OCI-M1 (cell line): ENCODE results near the gene PTPRD.

Source experiments
- DNase-seq: peaks from one replicate; lab custom pipeline; 2025; lab: John Stamatoyannopoulos, UW

Gene PTPRD

GRCh38 chr9:8904771-8905515, 1707.9 kb downstream of the PTPRD start:
- DNase-seq: no peak

DNA sequence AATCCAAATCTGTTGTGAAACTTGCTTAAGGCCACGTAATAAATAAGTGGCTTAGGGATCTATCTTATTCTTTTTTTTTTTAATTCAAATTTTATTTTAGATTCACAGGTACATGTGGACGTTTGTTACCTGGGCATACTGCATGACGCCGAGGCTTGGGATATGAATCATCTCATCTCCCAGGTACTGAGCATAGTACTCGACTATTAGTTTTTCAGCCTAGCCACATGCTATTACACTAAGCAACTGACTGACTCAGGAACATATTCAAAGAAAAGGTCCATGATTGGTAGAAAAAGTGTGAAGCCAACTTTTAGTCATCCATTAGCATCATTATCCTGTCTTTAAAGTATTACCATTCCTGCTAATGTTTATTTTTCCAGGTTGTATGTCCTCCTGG, 1709.7 kb downstream of the PTPRD start:
- no peak for DNase-seq

DNA sequence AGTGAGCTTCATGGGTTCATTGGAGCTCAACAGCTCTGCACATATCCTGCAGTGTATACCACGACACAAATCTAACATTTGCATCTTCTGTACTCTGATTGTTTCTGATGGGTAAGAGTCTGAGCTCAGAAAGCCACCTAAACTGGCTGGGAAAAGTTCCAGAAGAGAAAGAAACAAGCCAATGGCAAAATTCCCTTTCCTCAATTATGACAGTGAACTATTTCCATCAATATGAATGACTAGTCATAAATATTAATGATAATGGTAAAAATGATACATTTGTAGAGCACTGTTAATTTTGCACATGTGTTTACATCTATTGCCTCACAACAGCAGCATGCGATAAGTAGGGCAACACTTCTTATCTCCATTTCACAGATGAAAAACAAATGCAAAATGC, 1711.7 kb downstream of the PTPRD start:
- DNase-seq: no peak

DNA sequence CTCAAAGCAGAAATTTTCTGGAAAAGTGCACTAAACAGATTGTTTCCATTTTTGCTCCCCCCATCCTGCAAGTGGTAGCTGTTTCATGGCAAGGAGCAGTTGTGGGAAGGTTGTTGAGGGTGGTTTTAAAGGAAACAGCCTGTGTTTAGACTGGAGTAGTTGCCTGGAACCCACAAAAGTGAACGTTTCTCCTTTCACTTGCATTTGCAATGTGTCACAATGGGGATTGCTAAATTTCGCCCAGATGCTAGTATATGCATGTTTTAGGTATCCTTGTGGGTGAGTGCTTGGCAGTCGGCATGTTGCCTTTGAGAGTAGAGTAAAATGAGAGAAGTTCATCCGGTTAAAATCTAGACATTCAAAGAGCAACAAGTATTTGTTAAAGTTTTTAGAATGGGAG, 1713.3 kb downstream of the PTPRD start:
- DNase-seq: no peak

DNA sequence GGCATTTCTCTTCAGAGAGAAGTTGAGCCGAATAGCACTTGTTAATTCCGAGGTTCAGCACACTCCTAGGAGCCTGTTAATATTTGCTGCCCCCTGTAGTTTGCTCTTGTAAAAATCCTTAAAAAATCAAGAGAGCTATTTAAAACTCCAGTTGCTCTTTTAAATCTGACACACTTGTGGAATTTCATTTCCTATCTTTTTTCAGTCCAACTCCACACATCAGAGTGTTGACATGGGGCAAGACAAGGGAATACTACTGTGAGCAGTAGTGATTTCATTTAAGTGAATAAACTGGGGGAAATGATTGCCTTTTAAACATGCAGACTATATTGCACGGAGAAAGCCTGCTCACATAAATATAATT, 1717.0 kb downstream of the PTPRD start:
- DNase-seq: peak; percentile 100

DNA sequence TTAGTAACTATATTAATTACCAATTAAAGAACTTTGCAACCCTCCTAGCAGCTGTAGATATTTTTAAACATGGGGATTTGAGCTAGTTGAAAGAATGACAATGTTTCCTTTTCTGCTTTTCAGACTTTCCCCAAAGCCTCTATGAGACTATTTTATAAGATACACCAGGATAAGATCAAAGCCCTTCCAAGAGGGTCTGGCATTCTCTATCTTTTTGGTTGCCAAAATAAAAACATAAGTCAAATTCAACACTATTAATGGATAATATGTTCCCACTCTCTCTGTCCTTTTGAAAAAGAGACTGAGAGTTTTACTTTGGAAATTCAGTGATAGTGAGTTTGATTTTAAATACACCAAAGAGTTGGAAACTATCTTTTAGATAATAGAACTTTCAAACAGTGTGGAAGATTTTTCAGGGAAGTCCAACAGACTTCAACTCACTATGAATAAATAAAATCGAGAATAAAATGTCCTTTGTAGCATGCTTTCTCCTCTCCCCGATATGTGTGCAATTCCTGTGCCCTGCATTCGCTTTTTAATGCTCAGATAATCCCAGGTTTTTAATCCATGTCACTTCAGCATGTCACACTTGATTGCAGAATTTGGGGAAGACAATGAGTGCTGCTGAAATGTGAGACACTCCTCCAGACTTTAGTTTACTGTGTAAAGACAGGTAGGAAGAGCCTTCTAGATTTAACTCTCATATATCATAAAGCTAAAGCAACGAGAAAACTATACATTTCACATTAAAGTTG, 1717.5 kb downstream of the PTPRD start:
- DNase-seq: no peak

GRCh38 chr9:8890695-8891094, 1722.1 kb downstream of the PTPRD start:
- peak; percentile 85 for DNase-seq

DNA sequence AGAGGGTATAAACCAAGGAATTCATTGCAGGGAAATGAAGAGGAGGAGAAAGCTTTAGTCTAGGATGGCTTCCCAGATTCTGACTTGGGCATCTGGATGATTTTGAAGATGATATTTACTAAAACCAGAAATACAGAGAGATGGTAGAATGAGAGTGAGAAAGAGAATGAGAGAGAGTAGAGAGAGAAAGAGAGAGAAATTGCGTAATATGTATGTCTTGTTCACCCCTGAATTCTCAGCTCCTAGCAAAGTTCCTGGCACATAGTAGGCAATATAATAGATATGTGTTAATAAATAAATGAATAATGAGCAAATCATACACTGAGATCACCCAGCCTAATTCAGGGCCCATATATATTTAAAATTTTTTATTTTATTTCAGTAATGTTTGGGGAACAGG, 1723.7 kb downstream of the PTPRD start:
- no peak for DNase-seq

DNA sequence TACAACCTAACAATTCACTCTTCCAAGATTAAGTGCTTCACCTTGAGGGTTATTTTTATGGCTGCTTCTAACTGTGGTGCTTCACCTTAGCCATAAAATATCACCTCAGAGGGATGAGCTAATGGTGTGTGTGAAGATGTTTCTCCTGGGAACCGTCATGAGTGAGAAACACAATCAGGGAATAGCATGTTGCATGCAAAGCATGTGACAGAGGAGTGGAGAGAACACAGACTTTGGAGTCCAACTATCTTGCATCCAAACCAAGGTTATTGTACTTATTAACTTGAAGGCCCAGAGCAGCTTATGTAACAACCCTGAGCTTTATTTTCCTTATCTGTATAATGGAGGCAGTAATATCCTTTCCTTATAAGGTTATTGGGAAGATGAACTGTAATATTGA, 1724.2 kb downstream of the PTPRD start:
- DNase-seq: no peak

GRCh38 chr9:8887369-8887768, 1725.4 kb downstream of the PTPRD start:
- no peak for DNase-seq

DNA sequence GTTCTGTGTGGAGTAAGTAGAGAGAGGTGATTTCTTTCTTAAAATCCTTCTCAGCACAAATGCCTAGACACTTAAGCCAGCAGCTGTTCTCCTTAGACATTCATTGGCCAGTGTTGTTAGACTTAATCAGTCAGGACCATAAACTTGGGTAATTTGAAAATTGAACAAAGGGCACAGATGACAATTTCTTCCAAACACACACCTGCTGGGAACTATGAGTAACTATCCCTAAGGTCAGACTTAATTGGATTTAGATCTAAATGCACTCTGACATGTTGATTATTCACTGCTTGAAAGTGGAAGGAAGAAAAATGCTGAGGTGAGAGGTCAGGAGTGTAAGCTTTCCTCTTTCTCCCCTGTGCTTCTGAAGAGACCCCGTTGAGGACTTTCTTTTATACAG, 1729.5 kb downstream of the PTPRD start:
- DNase-seq: no peak

DNA sequence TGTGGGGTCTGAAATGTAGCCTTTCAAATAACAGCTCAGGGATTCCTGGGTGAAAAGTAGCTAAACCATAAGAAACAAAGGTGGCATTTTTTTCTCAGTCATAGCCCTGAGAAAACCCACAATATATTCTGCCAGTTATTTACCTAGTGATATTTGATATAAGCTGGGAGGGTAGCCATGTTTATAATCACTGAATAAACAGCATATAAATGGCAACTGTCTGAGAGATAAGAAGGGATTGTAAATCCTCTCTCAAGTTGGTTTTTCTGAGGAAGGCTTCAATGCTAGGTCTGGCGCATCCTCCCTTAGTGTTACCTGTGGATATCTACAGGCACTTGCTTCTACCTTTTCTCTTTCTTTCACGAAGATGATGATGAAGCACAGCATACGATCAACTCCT, 1732.7 kb downstream of the PTPRD start:
- DNase-seq: no peak

- no peak for DNase-seq
Observed at GRCh38 chr9:8879284-8879683, 1733.5 kb downstream of the PTPRD start.

DNA sequence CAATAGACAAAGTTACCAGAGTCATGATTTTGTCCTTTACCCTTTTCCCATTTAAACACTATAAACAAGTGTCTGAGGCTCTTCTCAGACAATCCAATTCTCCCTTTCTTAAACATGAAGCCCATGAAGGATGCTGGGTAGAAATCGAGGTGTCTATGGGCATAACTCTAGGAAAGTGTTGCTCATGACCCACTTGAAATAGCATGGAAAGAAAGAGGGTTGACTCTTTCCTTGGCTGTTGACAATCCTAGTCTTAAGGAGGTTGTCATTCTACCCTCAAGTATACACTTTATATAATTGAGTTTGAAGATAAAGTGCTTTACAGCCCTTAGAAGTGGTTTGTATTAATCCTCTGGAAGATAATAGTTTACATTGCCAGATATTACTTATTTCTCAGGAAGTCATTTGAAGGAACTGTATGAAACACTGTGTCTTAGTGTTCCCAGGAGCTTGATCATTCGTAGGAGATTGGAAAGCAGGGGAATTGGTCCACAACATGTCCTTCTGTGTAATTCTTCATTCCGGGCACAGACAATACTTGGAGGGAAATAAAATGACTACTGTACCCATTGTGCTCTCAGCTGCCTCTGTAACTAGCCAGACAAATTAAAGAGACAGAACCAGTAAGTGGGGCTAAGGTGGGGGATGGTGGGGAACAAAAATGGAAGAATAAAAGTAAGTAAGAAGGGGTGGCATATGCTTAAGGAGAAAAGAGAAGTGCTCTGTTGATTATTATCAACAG, 1734.9 kb downstream of the PTPRD start:
- no peak for DNase-seq

GRCh38 chr9:8876303-8876702, 1736.5 kb downstream of the PTPRD start:
- no peak for DNase-seq

DNA sequence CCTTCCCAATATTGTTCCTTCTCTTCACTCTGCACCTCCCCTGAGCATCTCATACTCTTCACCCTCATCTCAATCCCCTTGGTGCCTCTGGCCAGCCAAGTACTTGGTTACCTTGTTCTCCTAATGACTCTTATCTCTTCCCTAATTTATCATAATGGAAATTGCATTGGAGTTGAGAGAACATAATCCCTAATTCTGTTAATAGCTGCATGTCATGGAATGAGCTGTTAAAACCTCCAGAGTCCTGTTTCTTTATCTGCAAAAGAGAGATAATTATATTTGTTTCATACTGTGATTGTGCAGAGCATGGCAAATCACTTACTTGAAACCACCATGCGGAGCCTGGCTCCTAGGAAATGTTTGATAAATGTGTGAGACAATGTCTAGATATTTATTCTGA, 1738.3 kb downstream of the PTPRD start:
- DNase-seq: no peak

DNA sequence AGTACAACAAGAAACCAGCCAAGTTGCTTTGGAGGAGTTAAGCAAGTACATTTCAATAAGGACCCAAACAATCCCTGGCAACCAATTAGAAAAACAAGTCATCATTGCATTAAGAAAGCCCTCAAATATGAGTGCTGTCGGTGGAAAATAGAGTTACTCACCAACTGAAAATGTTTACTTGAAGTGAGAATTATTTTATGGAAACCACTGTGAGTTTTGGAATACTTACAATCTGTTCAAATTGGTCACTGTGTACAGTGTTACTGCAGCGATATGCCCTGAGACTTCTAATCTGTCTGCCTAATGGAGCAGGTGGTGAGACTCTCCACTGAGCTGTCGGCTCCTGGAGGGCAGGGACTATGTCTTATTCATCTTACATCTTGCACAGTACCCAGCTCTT, 1740.0 kb downstream of the PTPRD start:
- no peak for DNase-seq

DNA sequence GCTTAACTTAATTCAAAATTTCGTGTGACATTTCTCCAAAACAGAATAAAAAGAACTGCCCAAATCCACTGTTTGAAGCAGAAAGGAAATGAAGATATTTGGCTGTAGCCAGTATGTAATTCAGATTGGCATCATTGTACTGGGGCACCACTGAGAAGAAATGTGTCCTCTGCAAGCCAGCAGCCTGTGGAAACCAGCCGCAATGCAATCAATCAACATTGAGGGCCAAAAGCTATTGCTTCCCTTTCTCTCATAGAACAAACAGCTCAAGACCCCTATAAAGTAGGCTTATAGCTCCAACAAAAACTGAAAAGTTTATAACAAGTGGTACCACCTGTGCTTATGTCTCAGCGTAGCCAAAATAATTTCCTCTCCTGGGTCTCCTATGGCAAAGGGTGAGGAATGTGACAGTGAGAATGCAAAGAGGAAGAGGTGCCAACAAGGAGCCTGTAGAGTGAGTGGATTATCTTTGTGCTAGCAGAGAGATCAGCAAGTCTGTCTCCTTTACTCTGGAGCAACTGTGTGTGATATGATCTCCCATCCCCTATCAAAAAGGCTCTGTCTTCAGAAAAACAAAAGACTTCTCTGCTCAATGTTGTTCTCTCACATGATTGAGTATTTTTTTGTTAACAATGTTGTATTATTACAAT, 1740.9 kb downstream of the PTPRD start:
- DNase-seq: peak; percentile 85

GRCh38 chr9:8871396-8871795, 1741.4 kb downstream of the PTPRD start:
- no peak for DNase-seq

- no peak for DNase-seq
Observed at GRCh38 chr9:8869812-8870211, 1743.0 kb downstream of the PTPRD start.

DNA sequence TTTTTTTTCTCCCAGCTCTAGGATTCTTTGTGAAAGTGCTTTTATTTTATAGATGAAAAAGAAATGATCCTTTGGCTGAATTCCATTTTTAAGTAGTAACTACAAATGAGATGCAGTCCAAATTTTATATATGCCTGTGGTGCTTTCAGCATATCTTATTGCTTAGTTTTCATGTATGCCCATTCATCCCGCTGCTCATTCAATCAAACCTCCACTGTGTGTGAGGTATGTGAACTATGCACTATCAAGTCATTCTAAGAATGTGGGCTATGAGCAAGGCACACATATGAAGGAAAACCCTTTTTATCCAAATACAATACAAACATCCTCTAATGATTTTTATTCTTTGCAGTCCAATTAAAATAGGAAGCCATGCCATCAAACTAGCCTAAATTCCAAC, 1744.2 kb downstream of the PTPRD start:
- DNase-seq: no peak

GRCh38 chr9:8867148-8867547, 1745.7 kb downstream of the PTPRD start:
- DNase-seq: no peak

- DNase-seq: no peak
Observed at GRCh38 chr9:8864545-8864896, 1748.3 kb downstream of the PTPRD start.
